Prostate gland (tissue), 2 donors: Measurements from ENCODE around the gene COPB1.

Experiments used
- POLR2AphosphoS5 ChIP-seq: sonication (generic); formaldehyde crosslinking; IDR thresholded peaks from one replicate; pipeline ENCODE4 v1.6.1; 2017; ENCODE audit warnings: antibody characterized with exemption
- TF ChIP-seq, protein P1 (sequence below), 4 experiments: fragments of 200-600 bp in 2 of 4; fragments of 450-650 bp in 2 of 4; sonication (generic) in 2 of 4; IDR thresholded peaks; 1 replicate in 3 of 4; 2 replicates in 1 of 4; pipeline ENCODE4 v1.5.1; 2016 to 2019; ENCODE audit warnings: antibody characterized with exemption in 4 of 4, mild to moderate bottlenecking in 2 of 4, moderate library complexity in 2 of 4

DNA sequence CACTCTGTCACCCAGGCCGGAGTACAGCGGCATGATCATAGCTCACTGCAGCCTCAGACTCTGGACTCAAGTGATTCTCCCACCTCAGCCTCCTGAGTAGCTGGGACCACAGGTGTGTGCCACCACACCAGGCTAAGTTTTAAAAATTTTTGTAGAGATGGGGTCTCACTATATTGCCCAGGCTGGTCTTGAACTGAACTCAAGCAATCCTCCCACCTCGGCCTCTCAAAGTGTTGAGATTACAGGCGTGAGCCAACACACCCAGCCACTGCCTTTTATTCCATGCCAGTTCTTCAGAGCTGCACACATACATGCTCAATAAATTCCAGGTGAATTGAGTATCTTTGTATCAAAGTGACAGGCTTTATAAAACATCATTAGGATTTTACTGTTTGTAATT is 2.4 kb upstream of the COPB1 start:
- TF ChIP-seq, protein P1, sequence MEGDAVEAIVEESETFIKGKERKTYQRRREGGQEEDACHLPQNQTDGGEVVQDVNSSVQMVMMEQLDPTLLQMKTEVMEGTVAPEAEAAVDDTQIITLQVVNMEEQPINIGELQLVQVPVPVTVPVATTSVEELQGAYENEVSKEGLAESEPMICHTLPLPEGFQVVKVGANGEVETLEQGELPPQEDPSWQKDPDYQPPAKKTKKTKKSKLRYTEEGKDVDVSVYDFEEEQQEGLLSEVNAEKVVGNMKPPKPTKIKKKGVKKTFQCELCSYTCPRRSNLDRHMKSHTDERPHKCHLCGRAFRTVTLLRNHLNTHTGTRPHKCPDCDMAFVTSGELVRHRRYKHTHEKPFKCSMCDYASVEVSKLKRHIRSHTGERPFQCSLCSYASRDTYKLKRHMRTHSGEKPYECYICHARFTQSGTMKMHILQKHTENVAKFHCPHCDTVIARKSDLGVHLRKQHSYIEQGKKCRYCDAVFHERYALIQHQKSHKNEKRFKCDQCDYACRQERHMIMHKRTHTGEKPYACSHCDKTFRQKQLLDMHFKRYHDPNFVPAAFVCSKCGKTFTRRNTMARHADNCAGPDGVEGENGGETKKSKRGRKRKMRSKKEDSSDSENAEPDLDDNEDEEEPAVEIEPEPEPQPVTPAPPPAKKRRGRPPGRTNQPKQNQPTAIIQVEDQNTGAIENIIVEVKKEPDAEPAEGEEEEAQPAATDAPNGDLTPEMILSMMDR (IDR thresholded peaks at IDR 0.05), result no peak
- no peak for TF ChIP-seq POLR2AphosphoS5
